NCI-H187 treated with DMSO at 0.1 percent for 48 hours (cell line): ENCODE data around the gene SMDT1.
"Not testable (repeated sequence)": the region's sequence is repeated elsewhere in the genome, so short reads cannot be mapped to it uniquely, and the experiment has no call there.

Experiments used
- DNase-seq: peaks from one replicate; lab custom pipeline; 2025; lab: John Stamatoyannopoulos, UW

SMDT1 gene

DNA sequence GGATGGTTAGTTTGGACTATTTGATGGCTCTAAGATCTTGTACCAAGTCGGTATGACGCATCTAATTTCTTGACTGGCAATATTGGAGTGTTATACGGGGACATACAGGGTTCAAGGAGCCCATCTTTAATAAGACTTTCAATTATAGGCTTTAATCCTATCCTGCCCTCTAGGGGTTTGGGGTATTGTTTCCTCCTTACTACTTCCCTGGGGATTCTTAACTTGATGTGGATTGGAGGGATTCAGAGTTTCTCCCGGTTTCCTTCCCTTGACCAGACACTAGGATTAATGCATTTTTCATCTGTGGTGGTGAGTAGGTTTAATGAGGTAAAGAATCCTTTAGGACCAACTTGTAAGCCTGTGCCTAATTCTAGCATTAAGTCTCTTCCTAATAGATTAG, 32.3 kb downstream of the SMDT1 start:
- DNase-seq = no peak

DNA sequence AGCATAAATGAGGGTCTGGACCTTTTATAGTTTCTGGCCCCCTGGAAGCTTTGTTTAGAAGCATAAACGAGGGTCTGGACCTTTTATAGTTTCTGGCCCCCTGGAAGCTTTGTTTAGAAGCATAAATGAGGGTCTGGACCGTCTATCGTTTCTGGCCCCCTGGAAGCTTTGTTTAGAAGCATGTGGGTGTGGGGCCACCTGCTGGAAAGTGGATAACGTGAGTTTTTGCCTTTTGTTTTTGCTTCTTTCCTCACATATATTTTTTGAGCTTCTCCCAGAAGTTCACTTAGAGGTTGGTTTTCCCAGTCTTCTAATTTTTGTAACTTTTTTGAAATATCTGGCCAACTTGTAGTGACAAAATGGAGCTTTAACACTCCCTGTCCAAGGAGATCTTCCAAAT, 33.3 kb downstream of the SMDT1 start:
- not testable (repeated sequence) for DNase-seq

DNA sequence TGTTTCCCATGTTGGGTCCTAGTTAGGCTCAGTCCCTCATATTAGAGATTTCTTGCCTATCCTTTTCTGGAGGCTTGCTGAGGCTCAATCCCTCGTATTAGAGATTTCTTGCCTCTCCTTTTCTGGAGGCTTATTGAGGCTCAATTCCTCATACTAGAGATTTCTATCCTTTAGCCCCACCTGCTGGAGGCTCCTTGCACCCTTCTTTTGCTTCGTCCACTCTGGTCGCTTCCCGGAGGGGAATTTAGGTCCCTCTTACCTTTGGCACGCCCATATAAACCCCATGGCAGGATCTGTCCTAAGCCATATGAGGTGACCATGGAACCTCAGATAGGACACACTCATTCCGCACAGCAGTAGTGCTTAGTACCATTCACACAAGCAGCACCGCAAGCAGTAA, 35.2 kb downstream of the SMDT1 start:
- no peak for DNase-seq

DNA sequence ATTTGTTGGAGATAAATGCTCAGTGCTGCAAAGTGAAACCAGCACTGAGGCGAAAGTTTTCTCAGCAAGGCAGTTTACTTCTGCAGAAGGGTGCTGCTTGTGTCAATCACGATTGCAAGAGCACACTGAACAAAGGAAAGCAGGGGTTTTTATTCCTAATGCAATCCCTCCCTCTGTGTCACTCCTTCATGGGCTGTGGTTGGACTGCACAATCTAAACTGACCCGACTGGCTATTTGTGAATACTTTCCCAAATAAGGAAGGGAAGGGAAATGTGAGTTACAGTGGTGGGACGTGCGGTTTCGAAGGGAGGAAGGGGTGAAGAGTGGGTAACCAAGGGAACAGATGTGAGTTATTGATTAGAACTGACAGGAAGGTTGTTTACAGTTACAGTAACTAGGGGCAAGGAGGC, 35.9 kb downstream of the SMDT1 start:
- not testable (repeated sequence) for DNase-seq

DNA sequence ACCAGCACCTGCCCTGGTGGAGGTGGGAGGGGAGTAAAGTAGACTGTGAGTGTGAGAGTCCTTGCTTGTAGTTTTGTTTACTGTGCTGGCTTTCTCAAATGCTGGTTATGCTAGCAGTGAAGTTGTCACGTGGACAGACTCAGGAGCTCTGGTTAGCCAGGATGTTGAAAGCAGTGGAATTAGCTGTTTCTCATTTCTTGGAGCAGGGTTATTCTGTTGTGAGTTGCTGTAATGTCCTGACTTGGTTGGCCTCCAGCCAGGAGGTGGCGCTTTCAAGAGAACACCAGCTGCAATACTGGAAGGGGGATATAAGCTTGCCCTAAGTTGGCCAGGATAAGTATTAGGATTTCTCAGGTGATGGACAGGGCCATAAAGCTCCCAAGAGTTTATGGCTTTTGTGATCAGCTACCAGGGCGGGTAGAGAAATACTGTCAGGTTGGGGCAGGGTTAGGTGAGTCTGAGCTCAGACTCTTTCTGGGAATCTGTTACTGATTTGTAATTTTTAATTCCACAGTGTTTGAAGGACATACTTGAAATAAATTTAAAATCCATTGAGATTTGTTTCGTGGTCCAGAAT, 37.4 kb downstream of the SMDT1 start:
- no peak for DNase-seq

DNA sequence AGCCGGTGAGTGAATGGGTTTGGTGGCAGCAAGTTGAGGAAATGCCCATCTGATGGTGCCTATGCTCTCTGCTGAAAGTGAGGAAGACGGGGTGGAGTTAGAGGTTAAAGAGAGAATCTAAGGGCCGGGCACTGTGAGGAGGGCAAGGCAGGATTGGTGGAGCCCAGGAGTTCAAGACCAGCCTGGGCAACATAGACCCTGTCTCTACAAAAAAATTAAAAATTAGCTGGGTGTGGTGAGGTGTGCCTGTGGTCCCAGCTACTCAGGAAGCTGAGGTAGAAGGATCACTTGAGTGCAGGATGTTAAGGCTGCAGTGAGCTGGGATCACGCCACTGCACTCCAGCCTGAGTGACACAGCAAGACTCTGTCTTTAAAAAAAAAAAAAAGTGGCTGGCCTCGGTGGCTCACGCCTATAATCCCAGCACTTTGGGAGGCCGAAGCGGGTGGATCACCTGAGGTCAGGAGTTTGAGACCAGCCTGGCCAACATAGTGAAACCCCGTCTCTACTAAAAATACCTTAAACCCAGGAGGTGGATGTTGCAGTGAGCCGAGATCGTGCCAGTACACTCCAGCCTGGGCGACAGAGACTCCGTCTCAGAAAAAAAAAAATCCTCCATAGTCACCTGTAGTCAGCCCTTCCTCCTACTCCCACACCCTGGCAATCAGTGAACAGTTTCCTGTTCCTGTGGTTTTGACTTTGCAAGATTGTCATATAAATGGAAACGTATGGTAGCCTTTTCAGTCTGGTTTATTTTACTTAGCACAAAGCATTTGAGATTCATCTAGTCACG, 40.9 kb downstream of the SMDT1 start:
- DNase-seq = not testable (repeated sequence)

DNA sequence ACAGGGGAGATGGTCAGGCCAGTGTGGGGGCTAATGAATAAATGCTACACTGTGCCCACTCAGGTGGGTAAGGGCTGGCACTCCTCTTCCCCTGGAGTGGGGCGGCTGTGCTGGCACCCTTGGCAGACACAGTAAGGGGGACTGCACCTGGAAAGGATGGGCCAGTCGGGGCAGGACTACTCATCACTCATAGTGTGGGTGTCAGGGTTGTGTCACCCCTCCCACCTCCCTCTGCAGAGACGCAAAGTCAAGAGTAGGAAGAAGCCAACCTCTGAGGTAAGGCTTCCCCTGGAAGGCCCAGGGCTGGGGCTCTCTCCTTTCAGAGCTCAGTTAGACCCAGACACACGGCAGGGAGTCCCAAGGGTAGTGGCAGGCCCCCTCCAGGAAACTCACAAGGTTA, 44.0 kb downstream of the SMDT1 start:
- not testable (repeated sequence) for DNase-seq

DNA sequence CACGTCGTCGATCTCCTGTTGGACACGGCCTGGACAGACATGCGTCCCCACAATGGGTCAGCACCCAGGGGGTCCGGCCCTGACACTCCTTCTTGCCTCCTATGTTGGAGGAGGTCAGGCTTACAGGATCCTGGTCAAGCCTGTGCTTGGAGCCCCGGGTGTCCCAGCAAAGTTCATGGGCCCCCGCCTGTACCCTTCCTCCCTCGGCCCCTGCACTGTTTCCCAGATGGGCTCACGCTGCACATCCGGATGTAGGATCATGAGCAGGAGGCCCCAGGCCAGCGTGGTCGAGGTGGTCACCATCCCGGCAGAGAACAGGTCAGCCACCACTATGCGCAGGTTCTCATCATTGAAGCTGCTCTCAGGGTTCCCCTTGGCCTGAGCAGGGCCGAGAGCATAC, 48.1 kb downstream of the SMDT1 start:
- no peak for DNase-seq

DNA sequence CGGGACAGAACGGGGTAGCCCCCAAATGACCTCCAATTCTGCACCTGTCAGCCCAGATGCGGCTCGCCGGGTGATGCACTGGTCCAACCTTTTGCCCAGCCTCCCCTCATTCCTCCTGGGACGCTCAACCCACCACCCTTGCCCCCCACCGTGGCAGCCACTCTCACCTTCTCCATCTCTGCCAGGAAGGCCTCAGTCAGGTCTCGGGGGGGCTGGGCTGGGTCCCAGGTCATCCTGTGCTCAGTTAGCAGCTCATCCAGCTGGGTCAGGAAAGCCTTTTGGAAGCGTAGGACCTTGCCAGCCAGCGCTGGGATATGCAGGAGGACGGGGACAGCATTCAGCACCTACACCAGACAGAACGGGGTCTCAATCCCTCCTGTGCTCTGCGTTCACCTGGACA, 48.5 kb downstream of the SMDT1 start:
- DNase-seq = not testable (repeated sequence)

DNA sequence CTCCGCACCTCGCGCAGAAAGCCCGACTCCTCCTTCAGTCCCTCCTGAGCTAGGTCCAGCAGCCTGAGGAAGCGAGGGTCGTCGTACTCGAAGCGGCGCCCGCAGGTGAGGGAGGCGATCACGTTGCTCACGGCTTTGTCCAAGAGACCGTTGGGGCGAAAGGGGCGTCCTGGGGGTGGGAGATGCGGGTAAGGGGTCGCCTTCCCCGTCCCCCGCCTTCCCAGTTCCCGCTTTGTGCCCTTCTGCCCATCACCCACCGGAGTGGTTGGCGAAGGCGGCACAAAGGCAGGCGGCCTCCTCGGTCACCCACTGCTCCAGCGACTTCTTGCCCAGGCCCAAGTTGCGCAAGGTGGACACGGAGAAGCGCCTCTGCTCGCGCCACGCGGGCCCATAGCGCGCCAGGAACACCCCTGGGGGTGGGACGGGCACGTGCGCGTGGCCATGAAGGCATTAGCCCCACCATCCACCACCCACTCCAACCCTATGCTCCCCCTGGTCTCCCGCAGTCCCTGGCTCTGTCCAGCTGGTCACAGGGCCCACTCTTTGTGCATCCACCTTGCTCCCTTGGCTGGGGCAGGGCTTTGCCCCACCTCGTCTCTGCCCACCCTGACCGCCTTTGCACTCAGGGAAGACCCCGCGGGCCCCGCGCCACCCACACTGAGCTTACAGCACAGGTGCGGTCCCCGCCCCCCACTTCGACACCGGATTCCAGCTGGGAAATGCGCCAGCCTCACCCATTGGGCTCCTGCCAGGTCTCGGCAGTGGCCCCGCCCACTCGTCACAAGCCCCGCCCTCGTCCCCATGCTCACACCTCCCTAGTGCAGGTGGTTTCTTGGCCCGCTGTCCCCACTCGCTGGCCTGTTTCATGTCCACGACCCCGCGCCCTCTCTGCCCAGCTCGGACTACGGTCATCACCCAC, 49.5 kb downstream of the SMDT1 start:
- not testable (repeated sequence) for DNase-seq

DNA sequence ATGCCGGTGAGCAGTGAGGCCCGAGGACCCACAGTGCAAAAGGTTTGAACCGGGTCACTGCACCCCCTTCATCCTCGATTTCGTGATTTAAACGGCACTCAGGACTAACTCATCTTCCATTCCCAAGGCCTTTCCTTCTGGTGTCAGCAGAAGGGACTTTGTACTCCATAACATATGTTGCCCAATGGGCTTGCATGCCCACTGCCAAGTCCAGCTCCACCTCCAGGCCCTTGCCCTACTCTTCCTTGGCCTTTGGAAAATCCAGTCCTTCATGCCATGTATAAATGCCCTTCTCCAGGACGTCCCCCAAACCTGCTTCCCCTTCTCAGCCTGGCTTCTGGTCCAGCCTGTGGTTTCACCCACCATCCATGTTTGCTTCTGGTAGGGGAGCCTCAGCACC, 50.7 kb downstream of the SMDT1 start:
- not testable (repeated sequence) for DNase-seq

DNA sequence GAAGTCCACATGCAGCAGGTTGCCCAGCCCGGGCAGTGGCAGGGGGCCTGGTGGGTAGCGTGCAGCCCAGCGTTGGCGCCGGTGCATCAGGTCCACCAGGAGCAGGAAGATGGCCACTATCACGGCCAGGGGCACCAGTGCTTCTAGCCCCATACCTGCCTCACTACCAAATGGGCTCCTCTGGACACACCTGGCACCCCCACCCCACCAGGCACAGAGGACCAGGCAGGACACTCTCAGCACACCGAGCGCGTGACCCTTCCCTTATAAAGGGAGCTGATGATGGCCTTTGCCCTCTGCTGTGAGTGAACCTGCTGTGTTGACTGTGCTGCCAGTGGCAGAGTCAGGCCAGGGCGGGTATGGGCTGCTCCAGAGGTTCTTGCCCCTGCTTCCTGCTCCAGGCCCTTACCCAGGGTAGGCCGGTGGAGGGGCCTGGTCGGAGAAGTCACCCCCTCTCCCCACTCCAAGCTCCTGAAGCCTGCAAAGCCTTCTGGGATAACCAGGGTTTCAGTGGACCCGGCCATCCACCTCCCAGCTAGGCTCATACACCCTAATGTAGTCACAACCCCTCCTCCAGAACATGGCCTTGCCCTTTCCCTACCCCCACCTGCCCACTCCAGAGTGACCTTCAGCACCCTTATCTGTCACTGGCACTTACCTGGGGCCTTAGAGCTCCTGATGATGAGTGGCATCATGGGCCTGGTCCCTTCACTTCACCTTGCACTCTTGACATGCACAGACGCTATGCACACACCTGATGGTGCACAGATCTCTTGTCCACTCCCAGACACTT, 51.3 kb downstream of the SMDT1 start, which contains the start of gene CYP2D6:
Gene CYP2D6, minus strand, starts transcription at position 172 of the 793 bp plus-strand sequence. Its CDS starts 19 bp downstream, at position 153.
- DNase-seq = not testable (repeated sequence)

DNA sequence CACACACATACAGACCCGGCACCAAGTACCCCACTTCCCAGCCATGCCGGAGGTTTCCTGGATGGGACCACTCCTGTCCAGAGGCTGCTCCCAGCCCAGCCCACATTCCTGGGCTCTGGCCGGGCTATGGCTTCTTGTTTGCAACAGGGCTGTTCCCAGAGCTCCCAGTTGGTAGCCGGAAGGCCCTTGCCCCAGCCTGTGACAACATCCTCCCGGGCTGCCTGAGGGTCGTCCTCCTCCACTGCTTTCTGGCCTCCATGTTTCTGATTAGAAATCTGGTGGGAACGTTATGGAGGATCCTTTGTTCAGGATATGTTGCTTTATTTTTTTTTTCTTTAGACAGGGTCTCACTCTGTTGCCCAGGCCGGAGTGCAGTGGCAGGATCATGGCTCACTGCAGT, 52.1 kb downstream of the SMDT1 start:
- DNase-seq = no peak

DNA sequence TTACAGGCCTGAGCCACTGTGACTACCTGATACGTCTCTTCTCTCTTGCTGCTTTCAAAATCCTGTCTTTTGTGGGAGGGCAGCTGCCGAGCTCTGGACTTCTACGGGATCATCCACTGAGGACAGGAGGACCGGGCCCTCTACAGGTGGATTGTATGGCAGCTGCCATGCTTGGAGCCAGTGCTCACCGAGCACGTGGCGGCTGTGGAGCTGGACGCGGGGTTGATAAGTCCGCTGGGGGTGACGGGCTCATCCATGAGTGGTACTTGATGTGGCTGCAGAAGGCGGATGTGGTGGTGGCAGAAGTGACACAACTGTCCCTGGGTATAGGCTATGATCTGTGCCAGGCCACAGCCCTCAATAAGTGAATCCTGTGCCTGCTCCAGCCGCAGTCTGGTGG, 53.0 kb downstream of the SMDT1 start:
- no peak for DNase-seq
